Fibroblast of skin of right quadriceps (primary cell): Measurements from ENCODE around the gene FOXN3.
A peak's percentile ranks its signal among the peaks of the same experiment; 100 is the strongest.

Experiments
- DNase-seq: peaks from one replicate; pipeline ENCODE4 v3.0.0-alpha.2; 2013

Gene FOXN3

DNA sequence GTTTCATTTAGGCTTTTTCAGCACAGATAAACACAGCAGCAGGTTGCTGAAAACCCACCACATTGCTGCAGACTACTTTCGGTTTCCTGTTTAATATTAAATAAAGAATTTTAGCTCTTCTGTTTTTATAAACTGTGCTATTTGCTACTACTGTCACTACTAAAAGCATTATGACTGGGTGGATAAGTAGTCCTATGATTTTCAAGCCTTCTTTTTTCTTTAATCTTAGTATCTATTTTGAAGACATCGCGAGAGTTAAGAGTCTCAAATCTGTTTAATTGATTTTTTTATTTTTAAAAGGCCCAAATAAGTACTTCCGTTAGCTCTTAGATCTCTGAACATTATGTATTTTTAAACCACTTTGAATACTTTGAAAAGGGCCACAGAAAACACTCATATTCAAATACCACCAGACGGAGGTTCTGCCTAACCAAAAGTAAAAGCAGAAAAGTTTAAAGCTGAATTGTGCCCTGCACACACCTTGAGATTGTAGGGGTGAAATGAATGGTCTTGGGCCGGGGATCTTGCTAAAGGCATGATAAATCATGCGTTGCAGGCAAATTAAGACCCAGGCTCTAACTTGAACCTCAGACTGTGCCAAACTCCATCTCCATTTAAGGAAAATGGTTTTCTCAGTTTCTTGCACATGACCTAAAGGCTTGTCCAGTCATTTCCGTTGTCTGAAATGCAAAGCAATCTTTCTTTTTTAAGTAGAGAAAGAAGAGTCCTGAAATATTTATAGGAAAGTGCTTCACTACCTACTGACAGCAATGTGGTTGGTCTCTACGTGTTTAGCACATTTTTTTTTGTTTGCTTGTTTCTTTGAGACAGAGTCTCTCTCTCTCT is 13.6 kb upstream of the FOXN3 start:
- peak; percentile 29 for DNase-seq

DNA sequence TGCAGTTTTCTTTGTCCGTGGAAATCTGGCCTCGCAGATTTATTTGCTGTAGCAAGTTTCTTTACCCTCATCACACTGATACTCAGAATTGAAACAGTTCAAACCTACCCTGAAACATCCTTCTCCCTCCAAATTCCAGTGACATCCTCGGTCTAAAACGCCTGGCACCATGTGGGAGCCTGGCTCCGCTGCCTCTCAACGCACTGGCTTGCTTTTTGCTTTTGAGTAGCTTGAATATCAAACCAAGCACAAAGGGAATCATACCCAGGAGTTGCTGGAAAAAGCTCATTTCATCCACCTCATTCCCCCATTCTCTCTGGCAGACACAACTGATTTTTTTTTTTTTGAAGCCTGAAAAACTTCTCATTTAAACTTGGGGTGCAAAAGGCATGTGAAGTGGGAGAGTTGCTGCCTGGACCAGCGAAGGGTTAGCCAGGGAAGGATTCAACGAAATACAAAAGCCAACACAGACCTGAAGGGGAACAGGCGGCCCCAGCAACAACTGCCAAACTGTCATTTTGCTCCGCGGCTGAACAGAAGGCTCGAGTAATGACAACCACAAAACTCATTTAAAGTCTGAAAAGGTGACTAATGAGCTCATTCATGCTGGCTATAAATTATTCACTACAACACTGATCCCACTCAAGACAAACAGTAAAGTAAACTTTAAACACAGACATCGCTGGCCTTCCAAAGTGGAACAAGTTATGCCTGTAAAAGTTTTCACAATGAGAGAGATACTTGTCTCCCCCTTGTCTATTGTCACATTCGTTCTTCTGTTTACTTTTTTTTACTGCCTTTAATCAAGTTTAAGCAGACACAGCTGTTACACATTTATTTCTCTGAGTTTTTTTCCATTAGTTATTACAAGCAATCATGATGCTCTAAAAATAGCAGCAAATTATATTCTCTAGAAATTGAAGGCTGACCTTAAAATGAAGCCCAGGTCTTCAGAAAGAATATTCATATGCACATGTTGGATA is 12.5 kb upstream of the FOXN3 start:
- DNase-seq: peak; percentile 64

DNA sequence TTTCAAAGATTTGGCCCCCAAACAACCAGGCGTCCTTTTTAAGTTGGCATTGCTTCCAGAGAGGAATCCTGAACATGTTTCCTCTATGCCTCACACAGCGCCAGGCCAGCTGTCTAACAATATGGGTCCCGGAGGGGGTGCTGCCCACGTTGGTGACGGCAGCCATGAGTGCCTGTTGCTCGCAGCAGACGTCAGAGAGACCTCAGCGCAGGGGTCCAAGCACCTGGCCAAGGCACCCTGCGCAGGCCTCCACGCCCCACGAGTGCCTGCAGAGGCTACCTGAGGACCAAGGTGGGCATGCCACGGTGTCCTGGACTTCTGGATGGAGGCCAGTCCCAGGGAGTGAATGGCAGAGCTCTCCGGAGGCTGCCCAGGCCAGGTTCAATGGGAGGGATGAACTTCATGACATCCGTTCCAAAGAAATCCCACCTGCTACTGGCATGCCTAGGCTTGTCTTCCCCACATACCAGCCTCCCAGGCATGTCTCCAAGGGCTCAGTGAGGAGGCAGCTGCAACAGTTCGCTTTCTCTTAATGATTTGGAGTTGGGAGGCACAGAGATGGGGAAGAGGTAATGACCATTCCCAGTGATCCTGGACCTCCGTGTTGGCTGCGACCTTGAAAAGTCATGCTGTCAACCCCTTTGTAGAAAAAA is 11.6 kb upstream of the FOXN3 start:
- DNase-seq: no peak

DNA sequence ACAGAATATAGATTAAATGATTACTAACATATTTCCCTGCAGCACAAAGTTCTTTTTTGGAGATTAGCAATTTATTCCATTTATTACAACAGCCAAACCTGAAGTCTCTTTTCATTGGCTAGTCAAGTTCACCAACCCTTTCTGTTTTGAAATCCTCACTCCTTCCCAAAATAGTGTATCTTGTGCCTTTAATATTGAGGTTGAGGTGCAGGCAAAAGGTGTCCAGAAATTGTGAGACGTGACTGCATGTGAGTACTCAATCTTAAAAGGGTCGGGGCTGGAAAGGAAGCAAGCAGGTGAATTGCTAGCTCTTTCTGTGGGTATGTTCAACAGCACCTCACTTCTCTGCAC is 11.1 kb upstream of the FOXN3 start:
- DNase-seq: no peak

DNA sequence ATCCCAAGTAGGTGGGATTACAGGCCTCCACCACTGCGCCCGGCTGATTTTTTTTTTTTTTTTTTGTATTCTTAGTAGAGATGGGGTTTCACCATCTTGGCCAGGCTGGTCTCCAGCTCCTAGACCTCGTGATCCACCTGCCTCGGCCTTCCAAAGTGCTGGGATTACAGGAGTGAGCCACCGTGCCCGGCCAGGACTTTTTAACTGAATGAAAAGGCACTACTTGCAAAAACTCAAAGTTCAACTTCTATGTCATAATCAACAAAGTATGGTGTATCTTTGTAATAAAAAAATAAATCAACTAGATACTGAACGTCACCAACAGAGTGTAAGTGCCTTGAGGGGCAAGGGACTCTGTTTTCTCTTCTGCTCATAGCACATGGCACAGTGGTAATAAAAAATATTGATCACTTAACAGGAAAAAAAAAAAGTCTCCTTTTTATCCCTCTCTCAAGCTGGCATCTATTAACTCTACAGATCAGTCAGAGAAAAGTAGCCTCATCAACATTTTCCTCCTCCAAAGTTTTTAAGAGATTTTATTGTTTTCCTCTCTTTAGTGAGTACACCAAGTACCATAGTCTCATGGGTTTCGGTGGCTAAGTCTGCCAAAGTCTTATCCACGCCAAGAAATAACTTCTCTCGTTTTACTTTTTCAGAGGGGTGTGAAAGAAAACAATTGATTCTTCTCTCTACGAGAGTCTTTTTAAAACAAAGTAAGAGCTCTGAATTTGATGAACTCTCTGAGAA is 10.6 kb upstream of the FOXN3 start:
- DNase-seq: no peak

DNA sequence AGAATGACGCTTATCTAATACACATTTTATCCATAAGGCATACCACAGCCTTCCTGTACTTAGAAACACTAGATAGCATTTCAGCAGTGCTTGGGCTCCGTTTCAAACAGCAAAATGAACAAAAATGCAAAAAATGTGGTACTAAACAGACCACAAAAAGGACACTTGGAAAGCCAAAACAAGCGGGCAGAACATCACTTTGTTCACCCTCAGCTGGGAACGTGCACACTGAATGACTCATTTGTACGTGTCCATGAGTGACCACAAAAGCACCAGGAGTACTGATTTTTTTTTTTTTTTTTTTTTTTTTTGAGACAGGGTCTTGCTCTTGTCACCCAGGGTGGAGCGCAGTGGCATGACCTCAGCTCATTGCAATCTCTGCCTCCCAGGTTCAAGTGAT is 8.9 kb upstream of the FOXN3 start:
- peak; percentile 99 for DNase-seq

DNA sequence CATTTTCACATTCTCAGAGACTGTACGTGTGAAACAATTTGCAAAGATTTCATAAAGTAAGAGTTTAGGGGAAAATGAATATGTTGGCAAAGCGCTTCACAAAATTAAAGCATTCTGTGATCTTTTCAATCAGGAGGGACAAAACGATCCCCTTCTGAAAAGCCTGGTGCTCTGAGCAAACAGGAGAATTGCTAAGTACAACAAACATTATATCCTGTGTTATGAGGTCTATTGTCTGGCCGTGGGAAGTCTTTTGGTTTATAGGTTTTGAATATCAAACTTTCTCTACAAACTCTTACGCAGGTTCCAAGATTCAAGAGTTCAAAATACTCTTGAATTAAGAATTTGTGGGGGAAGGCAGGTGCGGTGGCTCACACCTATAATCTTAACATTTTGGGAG is 7.2 kb upstream of the FOXN3 start:
- no peak for DNase-seq

DNA sequence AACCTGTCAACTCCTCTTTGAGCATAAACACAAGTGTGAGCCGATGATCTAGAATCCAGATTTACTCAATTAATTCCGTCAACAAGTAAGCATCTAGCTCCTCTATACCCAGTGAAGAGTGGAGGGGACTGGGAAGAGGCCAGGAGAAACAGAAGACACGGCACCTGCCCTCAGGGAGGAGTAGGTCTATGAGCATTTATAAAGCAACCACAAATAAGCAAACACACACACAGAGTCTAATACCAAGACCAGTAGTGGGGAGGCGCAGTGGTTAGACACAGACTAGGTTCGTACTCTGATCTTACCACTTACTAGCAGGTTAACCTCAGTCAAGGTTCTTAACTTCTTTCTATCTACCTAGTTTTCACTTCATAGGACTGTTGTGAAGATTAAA is 5.9 kb upstream of the FOXN3 start:
- no peak for DNase-seq

DNA sequence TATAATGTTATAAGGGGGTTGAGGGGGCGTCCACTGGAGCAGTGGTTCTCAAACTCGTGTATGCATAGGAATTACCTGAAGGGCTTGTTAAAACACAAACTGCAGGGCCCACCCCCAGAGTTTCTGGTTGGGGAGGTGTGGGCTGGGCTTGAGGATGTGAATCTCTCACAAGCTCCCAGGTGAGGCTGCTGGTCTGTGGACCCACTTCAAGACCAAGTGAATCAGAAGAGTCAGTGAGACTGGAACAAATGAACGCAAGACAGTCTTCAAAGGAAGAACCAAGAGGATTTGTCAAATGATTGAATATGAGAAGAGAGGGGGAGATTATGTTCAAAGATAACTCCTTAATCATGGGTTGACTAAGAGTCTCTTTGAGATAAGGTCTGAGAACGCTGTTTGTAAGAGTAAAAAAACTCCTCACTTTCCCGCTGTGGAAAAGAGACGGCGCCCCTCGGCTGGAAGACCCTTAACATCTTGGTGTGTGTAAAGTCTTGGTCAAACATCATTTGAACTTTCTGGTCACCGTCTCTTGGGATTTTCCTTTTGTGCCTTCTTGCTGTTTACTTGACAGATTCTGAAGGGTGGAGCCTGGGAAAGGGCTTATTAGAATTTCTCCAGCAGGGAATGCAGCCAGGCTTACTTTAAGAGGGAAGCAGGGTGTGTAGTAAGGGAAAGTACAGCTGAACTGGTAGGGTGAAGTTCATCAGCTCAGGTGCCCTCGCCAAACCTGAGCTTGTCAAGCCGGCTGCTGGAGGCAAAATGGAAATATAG is 5.3 kb upstream of the FOXN3 start:
- DNase-seq: no peak

DNA sequence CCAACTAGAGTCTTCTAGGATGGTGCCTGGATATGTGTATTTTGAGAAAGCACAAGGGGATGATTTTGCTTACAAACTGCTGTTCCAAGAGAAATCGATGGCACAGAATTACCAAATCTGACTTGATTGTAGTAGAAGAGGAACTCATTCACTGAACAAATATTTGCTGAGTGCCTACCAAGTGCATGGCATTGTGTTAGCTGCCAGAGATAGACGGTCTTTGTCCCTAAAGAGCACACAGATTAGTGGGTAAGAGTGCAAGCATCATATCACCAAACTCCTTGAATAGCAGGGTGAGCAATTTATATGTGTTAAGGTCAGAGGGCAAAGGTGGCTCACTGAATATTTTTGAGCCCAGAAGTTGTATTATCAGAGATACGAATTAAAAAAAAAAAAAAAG is 3.5 kb upstream of the FOXN3 start:
- no peak for DNase-seq

DNA sequence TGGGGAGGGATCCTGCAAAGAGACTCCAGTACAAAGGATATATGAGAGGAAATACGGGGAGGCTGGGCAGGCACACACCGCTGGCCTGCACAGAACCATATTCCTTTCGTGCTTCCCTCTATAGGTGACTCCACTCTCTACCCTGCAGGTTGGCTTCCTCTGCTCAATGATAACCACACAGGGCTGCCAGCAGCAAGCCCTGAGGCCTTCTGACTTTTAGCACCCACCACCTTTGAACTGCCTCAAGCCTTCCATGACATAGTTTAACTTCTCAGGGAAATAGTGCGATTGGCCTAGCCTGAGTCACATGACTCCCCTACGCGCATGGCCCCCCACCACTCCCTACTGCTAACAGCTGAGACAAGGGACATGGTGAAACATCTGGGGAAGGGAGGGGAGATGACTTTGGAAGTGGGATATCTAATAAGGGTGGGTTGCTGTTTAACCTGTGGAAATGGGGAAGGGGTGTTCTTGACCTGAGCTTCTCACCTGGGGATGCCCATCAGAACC is 3.0 kb upstream of the FOXN3 start:
- no peak for DNase-seq

DNA sequence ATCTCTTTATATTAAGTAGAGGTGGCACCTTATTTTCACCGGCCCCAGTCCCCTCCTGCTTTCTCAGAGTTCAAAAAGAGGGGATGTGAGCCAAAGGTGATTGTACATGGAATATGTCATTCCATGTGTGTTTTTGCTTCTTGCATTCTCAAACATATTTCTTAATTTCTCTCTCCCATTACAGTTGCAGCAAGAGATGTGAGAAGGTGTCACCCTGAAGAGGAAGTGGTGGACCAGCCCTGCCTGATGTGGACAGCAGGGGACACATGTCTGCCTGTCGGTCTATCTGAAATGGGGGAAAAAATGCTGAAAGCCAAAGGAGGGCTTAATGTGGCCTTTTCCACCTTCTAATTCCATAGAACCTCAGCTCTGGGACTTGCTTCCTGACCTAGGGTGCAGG is 1.9 kb upstream of the FOXN3 start:
- no peak for DNase-seq

DNA sequence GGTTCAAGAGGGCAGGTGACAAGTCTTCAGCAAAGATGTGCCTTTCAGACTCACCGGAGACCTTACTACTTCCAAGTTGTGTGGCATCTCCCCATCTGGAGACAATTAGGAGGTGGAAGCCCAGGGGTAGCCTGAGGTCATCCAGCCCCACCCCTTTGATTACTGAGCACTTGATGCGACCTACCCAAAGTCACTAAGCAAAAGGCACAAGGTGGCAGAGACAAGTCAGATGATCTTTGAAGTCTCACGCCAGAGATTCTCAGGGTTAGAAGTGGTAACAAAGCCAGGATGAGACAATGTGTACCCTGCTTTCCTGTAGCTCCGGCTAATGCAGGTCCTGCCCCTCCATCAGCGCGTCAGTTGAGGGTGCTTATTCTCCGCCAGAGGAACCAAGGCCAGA is 1.4 kb upstream of the FOXN3 start:
- peak; percentile 26 for DNase-seq

DNA sequence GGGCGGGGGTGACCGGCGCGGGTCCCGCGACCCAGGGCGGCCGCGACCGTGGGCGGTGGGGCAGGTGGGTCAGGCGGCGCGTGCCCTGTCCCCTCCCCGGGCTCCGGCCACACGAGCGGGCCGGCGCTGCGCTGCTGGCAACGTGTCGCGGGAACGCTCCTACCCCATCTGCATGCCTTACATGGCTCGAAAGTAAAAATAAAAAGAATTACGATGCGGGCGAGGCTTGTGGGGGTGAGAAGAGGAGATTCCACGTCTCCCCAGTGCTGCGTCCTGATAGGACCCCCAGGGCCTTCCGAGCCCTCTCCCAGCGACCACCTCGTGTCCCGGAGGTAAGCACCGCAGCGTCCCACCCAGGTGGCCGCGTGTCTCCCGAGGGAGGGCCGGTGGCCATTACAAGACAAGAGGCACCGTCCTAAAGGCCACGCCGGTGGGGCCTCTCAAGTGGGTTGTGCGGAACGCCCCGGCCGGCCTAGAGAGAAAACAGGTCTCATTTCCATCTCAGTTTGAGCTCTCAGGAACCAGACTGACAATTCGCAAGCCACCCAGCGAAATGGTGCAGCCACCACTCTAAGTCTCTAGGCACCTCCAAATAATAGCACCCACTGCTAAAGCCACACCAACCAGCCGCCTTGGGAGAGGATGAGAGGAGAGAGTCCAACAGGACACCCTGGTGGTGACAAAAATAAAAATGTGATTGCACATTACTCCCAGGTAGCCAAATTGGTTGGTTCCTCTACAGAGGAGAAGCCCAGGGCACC is 612 bp upstream of the FOXN3 start:
- DNase-seq: peak; percentile 49

DNA sequence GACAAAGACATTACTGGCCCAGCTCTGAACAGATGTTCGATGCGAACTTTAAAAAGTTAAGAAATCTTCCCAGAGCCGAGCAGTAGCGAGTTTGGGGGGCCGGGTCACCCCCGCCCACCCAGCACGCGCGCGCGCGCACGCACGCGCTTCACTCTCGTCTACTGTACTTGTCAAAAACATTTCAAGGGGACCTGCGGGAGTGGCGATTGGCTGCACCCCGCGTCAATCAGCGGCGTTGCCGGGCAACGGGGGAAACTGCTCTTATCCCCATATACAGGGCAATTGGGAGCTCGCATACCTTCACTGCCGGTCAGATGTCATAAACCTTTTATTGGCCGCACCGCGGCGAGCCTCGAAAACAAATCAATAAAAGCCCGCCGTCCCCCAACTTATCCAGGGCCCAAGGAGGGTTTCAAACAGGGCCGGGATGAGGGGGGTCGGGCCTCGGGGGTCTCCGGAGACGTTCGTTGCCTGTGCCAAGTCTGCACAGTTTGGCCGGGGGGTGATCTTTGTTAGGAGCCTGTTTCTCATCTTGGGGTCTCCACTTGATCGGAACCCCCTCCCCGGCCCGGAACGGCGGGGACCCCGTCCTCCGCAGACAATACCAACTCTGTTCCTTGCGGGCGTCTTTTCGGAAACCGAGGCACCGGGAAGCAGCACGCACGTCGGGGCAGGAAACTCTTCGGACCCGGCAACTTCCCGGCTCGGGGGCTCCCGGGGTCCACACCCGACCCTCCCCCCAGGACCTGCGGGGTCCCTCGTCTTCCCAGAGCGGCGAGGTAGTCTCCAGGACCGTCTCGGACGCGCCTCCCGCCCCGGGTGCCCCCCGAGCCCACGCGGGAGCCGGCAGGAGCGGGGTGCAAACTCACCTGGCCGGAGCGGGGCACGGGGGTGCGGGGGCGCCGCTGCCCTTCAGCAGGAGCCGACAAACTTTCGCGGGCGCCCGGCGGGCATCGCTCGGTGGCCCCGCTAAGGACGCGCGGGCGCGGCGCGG is 734 bp downstream of the FOXN3 start:
- peak; percentile 99 for DNase-seq

DNA sequence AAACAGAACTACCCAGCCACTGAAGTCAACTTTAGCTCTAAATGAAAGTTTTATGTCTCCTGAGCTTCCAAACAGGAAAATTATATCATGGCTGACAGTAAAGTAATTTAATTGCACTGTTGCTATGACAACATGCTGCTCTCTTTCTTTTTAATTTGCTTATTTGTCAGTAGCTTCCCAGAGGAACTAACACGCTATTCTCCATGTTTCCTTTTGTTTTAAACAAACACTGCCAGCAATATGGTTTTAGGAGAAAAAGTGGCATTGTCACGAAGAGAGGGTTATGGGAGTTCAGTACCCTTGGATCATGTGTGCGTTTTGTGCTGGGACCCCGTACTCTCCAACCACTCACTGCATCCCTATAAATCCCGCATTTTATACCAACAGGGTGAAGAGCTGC is 1.9 kb downstream of the FOXN3 start:
- DNase-seq: no peak

DNA sequence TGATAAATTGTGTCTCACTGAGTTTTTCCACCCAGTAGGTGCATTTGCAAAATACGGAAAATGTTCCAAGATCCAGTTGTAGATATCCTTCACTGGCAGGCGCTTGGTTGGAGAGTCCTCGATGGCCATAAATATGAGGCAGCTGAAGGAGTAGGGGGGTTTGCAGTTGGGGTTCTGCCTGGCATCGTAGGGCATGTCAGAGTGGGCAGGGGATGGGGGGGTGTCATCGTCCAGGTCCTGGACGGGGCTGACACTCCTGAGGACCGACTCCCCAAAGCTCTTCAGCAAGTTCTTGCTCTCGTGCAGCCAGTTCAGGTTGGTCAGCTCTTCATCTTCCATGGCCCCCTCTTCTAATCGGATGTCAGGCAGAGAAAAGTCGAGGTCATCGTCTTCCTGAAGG is 5.1 kb downstream of the FOXN3 start:
- no peak for DNase-seq

DNA sequence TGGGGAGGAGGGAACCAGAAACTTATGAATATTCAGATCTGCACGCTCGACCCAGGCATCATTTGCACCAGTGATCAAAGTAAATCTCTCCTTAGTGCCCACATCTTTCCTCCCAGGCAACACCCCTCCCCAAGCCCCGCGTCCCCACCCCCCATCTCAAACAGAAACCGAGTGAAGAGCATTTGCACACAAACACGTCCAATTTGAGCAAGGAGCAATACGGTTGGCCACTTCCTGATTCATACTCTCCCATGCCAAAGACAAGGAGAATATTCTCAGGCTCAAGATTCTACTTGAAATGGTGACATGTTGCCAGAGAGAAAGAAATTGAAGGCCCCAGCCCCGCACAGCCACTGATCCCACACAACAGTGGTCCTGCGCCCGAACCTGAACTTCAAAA is 7.1 kb downstream of the FOXN3 start:
- no peak for DNase-seq

DNA sequence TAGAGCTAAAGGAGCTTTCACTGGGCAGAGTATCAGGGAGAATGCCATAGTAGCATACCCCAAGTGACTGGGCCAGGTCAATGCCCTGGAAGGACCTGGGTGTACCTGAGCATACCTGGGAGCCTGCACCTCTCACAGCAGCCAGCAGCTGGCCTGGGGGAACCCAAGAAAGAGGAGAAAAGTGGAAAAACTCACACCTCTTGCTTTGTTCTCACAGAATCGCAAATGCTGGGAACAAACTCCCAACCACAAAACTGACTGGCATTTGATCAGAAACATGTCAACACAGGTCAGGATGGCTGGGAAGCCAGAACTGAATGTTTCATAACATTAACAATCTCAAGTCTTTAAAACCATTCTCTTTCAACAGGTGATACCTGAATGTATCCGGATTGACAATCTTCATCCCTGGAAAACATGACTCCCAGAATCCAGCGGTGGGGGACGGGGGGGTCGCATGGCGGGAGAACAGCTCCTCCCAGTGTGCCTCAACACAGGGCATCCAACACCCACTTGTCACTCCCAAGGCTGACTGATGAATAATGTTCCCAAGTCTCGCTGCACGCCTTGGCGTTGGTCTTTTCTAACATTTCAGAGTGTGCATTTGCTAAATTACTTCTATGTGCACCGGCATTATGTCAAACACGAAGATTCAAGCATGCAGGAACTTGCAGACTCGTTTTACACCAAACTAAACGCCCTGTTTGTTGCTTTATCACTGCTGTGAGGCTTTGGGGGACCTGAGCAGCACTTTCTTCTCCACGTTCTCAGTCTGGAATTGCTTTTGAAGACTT is 7.9 kb downstream of the FOXN3 start:
- DNase-seq: no peak
